NCI-H526 (cell line): Measurements from ENCODE around the gene FOLR1.

Source experiments
- DNase-seq, 2 experiments: peaks; one replicate each; lab custom pipeline; 2025; lab: John Stamatoyannopoulos, UW

FOLR1 gene

GRCh38 chr11:72223615-72224563 lies 31.9 kb downstream of the FOLR1 start:
- peak in 1 of 2 experiments; percentile 92 for DNase-seq

- DNase-seq = peak; percentile 35 to 72
Measured at GRCh38 chr11:72224564-72225410, 32.8 kb downstream of the FOLR1 start, which contains the start of gene INPPL1. Gene INPPL1, plus strand, starts transcription at chr11:72224767. Its CDS starts 218 bp downstream, at chr11:72224985.

GRCh38 chr11:72225411-72225951 lies 33.5 kb downstream of the FOLR1 start:
- DNase-seq = peak in 1 of 2 experiments; percentile 58

- DNase-seq = no peak
Measured at GRCh38 chr11:72226701-72227100, 34.8 kb downstream of the FOLR1 start.

- peak in 1 of 2 experiments; percentile 63 for DNase-seq
Measured at GRCh38 chr11:72227316-72228228, 35.6 kb downstream of the FOLR1 start.

GRCh38 chr11:72228229-72228843 lies 36.4 kb downstream of the FOLR1 start:
- DNase-seq = no peak

GRCh38 chr11:72228844-72229231 lies 36.9 kb downstream of the FOLR1 start:
- no peak for DNase-seq

- DNase-seq = no peak
Measured at GRCh38 chr11:72229336-72229924, 37.5 kb downstream of the FOLR1 start.

- DNase-seq = no peak
Measured at GRCh38 chr11:72229925-72230763, 38.2 kb downstream of the FOLR1 start.

- no peak for DNase-seq
Measured at GRCh38 chr11:72230764-72231365, 38.9 kb downstream of the FOLR1 start.

GRCh38 chr11:72231396-72232259 lies 39.7 kb downstream of the FOLR1 start:
- DNase-seq = no peak

- no peak for DNase-seq
Measured at GRCh38 chr11:72232260-72233055, 40.5 kb downstream of the FOLR1 start.

- DNase-seq = no peak
Measured at GRCh38 chr11:72233056-72233772, 41.3 kb downstream of the FOLR1 start.

GRCh38 chr11:72233773-72234513 lies 42.0 kb downstream of the FOLR1 start:
- no peak for DNase-seq

GRCh38 chr11:72234514-72234830 lies 42.5 kb downstream of the FOLR1 start:
- no peak for DNase-seq

- no peak for DNase-seq
Measured at GRCh38 chr11:72234920-72235319, 43.0 kb downstream of the FOLR1 start.
